Measurements from ENCODE around the gene SLC1A7.

The SLC1A7 gene

GRCh38 chr1:53111073-53111556 is 31.3 kb downstream of the SLC1A7 start:
- TF ChIP-seq GATA2 (IDR thresholded peaks at IDR 0.05; ENCODE audit: low read depth, low read length) = no peak
- no peak for TF ChIP-seq GATA3 (IDR thresholded peaks at IDR 0.05; ENCODE audit: low read depth, low read length)

- TF ChIP-seq GATA3 (IDR thresholded peaks at IDR 0.05; ENCODE audit: low read depth, low read length) (no peak), GATA2 (IDR thresholded peaks at IDR 0.05; ENCODE audit: low read depth, low read length) (no peak)
These were observed 31.9 kb downstream of the SLC1A7 start for GRCh38 chr1:53110370-53111072.

GRCh38 chr1:53108646-53109580 is 33.5 kb downstream of the SLC1A7 start:
- TF ChIP-seq GATA2 (IDR thresholded peaks at IDR 0.05; ENCODE audit: low read depth, low read length) (no peak), GATA3 (IDR thresholded peaks at IDR 0.05; ENCODE audit: low read depth, low read length) (no peak)

GRCh38 chr1:53107570-53108322 is 34.7 kb downstream of the SLC1A7 start:
- TF ChIP-seq GATA3 (IDR thresholded peaks at IDR 0.05; ENCODE audit: low read depth, low read length) (no peak), GATA2 (IDR thresholded peaks at IDR 0.05; ENCODE audit: low read depth, low read length) (peak; percentile 8; the same call in 1 of the 2 replicates)

- TF ChIP-seq GATA3 (IDR thresholded peaks at IDR 0.05; ENCODE audit: low read depth, low read length) (no peak), GATA2 (IDR thresholded peaks at IDR 0.05; ENCODE audit: low read depth, low read length) (no peak)
These were observed 35.3 kb downstream of the SLC1A7 start for GRCh38 chr1:53107090-53107489.

GRCh38 chr1:53104289-53104913 is 38.0 kb downstream of the SLC1A7 start:
- TF ChIP-seq GATA2 (IDR thresholded peaks at IDR 0.05; ENCODE audit: low read depth, low read length) (no peak), GATA3 (IDR thresholded peaks at IDR 0.05; ENCODE audit: low read depth, low read length) (no peak)

GRCh38 chr1:53094533-53094919 is 47.9 kb downstream of the SLC1A7 start:
- no peak for TF ChIP-seq GATA2 (IDR thresholded peaks at IDR 0.05; ENCODE audit: low read depth, low read length)
- no peak for TF ChIP-seq GATA3 (IDR thresholded peaks at IDR 0.05; ENCODE audit: low read depth, low read length)

GRCh38 chr1:53093778-53094532 is 48.5 kb downstream of the SLC1A7 start:
- TF ChIP-seq GATA2 (IDR thresholded peaks at IDR 0.05; ENCODE audit: low read depth, low read length) (no peak), GATA3 (IDR thresholded peaks at IDR 0.05; ENCODE audit: low read depth, low read length) (no peak)

- TF ChIP-seq GATA3 (IDR thresholded peaks at IDR 0.05; ENCODE audit: low read depth, low read length) (no peak), GATA2 (IDR thresholded peaks at IDR 0.05; ENCODE audit: low read depth, low read length) (no peak)
These were observed 49.0 kb downstream of the SLC1A7 start for GRCh38 chr1:53093451-53093754.

GRCh38 chr1:53092659-53093450 is 49.6 kb downstream of the SLC1A7 start:
- no peak for TF ChIP-seq GATA2 (IDR thresholded peaks at IDR 0.05; ENCODE audit: low read depth, low read length)
- no peak for TF ChIP-seq GATA3 (IDR thresholded peaks at IDR 0.05; ENCODE audit: low read depth, low read length)

GRCh38 chr1:53091841-53092645 is 50.4 kb downstream of the SLC1A7 start:
- no peak for TF ChIP-seq GATA3 (IDR thresholded peaks at IDR 0.05; ENCODE audit: low read depth, low read length)
- TF ChIP-seq GATA2 (IDR thresholded peaks at IDR 0.05; ENCODE audit: low read depth, low read length) = no peak

Data from SH-SY5Y (cell line).